NCI-H748 (cell line): ENCODE results near the gene MUSTN1.

ENCODE experiments used
- DNase-seq: peaks from one replicate; lab custom pipeline; 2025; ENCODE audit not compliant: unreplicated experiment; lab: John Stamatoyannopoulos, UW

The MUSTN1 gene

GRCh38 chr3:52852419-52852818 is 17.6 kb upstream of the MUSTN1 start:
- no peak for DNase-seq

DNA sequence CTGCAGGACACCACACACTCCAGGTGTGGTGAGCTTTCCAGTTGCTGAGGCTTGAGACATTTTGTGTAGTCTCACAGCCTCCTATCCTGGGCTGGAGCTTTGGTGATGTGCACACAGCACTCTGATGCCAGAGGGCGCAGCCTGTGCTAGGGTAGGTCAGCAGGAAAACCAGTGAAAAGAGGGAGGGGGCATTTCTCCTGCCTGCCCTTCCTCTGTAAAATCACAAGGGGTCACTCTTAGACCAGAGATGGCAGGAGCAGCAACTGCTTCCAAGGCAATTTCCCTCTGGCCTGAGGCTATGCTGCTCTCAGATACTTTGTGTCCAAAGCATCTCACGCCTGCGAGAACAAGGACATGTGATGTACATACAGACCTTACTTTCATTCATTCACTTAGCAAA is 16.5 kb upstream of the MUSTN1 start:
- DNase-seq = peak; percentile 35

DNA sequence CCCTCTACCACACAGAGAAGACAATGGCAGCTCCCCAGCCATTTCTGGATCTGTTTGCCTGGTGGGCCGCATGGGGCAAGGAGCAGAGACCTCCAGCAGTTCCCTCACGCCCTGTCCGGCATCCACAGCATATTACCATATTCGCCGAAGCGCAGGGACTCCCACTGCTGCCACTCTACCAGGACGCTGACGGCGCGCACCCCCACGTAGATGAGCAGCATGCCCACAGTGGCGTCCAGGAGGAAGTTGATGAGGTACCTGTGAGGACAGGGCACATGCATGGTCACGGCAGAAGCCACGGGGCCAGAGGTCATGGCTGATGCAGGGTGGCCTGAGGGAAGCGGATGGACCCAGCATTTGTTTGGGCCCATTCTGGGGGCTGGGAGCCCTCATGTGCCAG is 14.8 kb upstream of the MUSTN1 start:
- DNase-seq = no peak

GRCh38 chr3:52848617-52849016 is 13.8 kb upstream of the MUSTN1 start:
- no peak for DNase-seq

- no peak for DNase-seq
These were observed 12.9 kb upstream of the MUSTN1 start for GRCh38 chr3:52847726-52848125.

DNA sequence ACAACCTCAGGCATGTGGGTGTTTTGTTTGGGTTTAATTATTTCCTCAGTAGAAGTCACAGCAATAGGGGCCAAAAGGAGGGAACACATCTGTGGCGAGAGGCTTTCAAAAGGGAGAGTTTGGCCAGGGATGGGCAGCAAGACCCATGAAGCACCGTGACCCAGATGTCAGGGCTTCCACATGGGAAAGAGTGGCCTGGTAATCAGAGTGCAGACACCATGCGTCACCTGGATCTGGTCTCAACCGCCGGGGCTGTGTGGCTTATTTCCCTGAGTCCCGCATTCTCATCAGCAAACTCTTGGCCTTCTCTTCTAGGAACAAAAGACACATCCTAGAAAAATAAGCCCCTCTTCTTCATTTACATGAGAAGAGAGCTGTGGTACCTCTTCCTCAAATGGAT is 12.4 kb upstream of the MUSTN1 start:
- no peak for DNase-seq

DNA sequence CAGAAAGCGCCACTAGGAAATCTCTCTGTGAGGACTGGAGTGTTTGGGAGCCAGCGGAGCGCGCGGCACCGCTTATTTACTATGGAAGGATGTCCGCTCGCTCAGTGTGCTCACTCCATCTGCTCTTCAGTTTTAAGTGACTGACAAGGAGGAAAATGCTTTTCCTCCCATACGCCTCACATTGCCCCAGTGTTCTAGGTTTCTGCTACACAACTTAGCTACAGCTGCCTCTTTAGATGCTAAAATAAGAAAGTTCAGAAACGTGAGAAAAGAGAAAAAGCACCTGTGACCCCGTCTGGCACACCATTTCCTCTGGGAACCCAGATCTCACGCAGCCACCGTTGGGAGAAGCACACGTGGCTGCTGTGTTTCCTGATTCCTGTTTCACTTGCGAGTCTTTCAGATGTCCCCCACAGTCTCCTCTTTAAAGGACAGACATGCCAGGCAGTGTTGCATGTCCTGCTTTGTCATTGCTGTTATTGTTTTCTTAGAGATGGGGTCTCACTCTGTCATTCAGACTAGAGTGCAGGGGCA is 11.7 kb upstream of the MUSTN1 start:
- DNase-seq = peak; percentile 15

DNA sequence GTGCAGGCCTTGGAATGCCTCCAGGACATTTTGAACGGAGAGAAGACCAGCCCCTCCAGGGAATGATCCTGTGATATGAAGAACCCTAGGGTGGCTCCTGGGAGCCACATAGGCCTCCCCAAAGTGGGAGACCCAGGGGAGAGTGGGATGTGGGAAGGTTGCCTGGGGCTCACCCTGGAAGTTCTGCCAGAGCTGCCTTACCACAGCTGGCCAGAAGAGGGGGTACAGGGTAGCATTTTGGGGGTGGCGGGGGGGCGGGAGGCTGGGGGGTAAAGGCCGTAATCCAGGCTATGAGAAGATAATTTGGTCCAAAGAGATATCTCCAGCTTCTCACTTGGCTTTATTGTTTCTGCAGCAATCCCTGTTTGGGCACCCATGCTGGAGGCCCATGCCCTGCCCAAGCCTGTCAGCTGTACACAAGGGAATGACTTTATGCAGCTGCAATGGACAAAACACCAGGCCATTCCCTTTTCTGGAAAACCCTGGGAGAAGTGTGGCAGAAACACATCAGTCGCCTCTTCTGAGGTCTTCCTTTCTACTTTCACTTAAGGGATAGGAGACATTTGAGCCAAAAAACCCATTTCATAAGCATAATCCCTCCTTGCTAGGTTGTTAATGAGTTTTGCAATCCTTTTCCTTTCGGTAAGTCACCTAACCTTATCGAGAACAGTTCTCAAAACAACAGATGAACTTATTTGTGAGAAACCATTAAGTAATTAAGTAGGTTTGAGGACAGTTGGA is 11.0 kb upstream of the MUSTN1 start:
- no peak for DNase-seq

GRCh38 chr3:52845157-52845556 is 10.3 kb upstream of the MUSTN1 start:
- no peak for DNase-seq

- DNase-seq = no peak
These were observed 9.6 kb upstream of the MUSTN1 start for GRCh38 chr3:52844290-52844975.

DNA sequence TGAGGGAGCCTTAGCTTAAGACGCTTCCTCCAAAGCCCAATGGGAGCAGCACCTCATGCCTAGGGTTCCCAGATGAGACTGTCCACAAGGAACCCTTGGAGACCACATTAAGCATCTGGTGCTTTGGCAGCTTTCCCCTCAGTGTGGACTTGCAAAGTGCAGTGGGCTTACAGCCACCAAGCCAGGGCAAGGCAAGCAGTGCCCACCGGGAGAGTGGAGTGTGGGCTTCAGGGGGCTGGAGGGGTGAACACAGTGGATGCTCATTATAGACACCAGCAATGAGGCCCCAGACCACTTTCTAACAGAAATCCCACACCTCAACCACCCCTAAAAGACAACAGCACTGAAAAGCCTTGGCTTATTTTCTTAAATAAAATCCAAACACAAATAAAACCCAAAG is 9.1 kb upstream of the MUSTN1 start:
- no peak for DNase-seq

GRCh38 chr3:52843108-52843865 is 8.5 kb upstream of the MUSTN1 start:
- DNase-seq = no peak

DNA sequence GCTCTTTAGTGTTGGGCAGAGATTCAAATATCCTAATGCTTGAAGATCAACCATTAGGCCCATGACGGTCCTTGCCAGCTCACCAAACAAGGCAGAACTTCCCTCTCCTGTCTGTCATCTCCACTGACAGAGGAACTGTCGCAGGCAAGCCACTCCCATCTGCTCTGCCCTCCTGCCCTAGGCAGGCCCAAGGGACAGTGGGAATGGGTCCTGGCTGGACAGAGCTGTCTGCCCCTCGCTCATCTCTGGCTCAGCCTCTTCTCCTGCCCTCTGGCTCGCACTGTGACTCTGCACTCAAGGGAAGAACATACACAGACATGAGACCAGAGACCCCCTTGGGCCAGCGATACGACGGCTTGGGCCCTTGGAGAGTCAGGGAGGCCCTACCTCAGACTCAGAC is 7.6 kb upstream of the MUSTN1 start:
- DNase-seq = no peak

DNA sequence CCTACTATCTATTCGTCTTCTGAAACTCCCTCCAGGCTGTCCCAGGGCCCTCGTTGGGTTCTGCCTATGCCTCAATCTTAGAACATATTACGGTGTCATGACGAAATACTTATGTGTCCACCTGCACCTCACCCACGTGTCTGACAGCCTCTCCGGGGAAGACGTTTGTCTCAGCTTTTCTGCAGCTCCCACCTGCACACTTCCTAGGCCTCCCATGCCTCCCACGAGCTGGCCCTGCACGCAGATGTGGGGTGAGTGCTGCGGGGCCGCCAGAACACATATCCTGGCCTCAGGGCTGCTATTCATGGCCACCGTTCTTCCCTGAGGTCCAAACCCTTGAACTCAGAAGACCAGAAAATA is 7.1 kb upstream of the MUSTN1 start:
- DNase-seq = no peak

- no peak for DNase-seq
These were observed 6.6 kb upstream of the MUSTN1 start for GRCh38 chr3:52841211-52841980.

- DNase-seq = no peak
These were observed 5.2 kb upstream of the MUSTN1 start for GRCh38 chr3:52839892-52840545.

- DNase-seq = no peak
These were observed 4.4 kb upstream of the MUSTN1 start for GRCh38 chr3:52839268-52839575.

GRCh38 chr3:52838561-52839267 is 3.9 kb upstream of the MUSTN1 start:
- no peak for DNase-seq

DNA sequence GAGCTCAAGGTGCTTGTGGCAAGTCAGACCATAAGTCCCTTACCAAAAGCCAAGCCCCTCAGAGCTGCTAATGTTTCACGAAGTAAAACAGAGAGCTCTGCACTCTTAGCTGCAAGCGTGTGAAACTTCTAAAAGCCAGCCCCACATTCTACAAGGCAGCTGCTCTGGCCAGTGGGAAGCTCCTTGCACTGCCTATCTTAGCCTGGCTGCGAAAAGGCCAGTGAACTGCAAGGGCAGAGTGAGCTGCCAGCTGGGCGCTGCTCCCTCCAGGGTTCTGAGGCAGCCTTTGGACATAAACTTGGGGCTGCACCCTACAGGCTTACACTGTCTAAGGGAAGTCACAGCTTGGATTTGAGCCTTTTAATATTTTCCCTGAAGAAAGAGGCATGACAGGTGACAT is 2.2 kb upstream of the MUSTN1 start:
- no peak for DNase-seq

DNA sequence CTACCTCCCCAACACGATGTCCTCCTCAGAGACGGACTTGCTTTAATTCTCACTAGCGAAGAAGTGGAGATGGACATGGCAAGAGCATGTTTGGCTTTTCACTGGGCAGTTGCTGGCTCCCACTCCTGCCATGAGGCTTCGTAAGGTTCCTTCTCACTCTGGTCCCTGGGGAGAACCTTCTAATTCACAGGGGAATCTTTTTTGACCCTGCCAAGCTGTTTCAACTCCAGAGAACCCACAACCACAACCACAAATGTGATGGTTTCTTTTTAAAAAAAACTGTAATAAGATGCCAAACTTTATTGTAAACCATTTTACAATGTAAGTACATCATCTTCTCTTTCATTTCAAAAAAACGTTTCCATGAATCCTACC is 1.6 kb upstream of the MUSTN1 start:
- DNase-seq = no peak
